Activated CD4-positive, alpha-beta T cell treated with anti-CD3 and anti-CD28 coated beads, Interleukin-2, amount 50 U/mL, for 1 hour (primary cell): Measurements from ENCODE around the gene MDK.
"Not testable (repeated sequence)": the region's sequence is repeated elsewhere in the genome, so short reads cannot be mapped to it uniquely, and the experiment has no call there.

ENCODE experiments used
- DNase-seq: peaks from one replicate; pipeline ENCODE4 v3.0.0-alpha.2; 2020

MDK gene

DNA sequence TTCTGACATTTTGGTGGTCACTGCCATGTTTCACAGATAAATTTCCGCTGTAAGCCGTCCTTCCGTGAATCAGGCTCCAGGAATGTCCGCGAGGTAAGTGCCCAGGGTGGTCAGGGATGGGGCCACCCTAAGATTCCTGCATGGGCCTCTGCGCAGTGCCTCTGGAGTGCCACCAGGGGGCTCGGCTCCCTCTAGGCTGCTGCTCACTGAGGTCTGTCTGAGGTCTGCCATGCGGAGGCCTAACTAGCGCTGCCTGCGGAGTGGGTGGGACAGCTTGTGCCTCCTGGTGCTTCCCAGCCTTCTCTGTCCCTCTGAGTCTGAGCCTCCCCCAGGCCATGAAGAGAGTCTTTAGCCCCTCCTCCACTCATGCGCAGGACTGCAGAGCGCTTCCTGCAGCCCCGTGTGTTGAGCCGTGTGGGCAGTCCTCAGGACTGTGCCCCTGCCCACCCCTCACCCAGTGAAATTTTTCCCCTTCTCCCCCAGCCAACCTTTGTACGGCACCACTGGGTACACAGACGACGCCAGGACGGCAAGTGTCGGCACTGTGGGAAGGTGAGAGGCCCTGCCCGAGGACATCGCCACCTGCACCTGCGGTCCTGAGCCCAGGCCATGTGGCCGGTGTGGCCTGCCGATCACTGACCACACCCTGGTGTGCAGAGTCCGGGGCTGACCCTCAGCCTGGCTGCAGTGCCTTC lies 11.9 kb upstream of the MDK start:
- peak; percentile 52 for DNase-seq

DNA sequence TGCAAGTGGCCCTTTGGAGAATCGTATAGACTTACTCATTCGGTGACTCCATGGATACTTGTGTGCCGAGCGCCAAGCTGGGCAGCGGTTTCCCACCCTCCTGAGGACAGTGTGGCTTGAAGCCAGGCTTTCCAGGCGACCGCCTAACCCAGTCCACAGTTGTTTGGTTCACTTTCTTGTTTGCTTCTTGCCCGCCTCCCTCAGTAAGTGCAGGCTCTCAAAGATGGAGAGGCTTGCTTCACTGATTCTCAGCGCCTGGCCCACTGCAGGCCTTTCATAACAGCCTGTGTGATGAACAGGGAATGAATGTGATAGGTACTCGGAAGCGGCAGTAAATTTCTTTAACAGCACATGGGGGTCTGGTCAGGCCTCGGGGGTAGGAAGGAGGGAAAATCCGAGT lies 11.2 kb upstream of the MDK start:
- DNase-seq, result no peak

DNA sequence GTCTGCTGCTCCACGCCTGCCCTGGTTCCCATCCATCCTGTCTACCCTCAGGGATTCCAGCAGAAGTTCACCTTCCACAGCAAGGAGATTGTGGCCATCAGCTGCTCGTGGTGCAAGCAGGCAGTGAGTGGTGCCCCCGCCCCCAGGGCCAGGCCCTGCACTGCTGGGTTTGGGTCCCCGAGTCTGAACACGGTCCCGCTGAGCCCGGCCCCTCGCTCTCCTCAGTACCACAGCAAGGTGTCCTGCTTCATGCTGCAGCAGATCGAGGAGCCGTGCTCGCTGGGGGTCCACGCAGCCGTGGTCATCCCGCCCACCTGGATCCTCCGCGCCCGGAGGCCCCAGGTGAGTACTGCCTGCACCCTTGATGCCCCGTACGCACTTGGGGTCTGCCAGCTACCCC lies 10.2 kb upstream of the MDK start:
- DNase-seq, result not testable (repeated sequence)

DNA sequence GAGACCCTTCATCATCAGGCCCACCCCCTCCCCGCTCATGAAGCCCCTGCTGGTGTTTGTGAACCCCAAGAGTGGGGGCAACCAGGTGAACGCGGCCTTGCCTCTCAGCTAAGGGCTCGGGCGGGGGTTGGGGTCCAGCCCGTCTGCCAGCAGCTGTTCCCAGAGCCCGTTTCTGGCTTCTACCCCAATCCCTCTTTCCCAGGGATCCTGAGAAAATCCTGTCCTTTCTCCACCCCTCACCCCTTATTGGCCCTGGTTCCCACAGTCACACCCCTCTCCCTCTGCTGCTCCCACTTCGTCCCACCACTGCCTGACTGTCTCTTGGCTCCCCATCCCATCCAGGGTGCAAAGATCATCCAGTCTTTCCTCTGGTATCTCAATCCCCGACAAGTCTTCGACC lies 9.4 kb upstream of the MDK start:
- DNase-seq, result no peak

DNA sequence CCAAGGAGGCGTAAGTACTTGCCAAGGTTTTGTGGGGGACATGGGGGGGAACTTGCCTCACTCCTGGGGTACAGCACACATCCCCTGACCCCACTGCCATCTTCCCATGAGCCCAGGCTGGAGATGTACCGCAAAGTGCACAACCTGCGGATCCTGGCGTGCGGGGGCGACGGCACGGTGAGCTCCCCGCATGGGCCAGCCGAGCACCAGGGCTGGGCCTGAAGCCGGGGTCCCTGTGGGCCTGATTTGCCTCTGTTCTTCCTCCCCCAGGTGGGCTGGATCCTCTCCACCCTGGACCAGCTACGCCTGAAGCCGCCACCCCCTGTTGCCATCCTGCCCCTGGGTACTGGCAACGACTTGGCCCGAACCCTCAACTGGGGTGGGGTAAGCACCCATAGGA lies 9.0 kb upstream of the MDK start:
- DNase-seq, result not testable (repeated sequence)

DNA sequence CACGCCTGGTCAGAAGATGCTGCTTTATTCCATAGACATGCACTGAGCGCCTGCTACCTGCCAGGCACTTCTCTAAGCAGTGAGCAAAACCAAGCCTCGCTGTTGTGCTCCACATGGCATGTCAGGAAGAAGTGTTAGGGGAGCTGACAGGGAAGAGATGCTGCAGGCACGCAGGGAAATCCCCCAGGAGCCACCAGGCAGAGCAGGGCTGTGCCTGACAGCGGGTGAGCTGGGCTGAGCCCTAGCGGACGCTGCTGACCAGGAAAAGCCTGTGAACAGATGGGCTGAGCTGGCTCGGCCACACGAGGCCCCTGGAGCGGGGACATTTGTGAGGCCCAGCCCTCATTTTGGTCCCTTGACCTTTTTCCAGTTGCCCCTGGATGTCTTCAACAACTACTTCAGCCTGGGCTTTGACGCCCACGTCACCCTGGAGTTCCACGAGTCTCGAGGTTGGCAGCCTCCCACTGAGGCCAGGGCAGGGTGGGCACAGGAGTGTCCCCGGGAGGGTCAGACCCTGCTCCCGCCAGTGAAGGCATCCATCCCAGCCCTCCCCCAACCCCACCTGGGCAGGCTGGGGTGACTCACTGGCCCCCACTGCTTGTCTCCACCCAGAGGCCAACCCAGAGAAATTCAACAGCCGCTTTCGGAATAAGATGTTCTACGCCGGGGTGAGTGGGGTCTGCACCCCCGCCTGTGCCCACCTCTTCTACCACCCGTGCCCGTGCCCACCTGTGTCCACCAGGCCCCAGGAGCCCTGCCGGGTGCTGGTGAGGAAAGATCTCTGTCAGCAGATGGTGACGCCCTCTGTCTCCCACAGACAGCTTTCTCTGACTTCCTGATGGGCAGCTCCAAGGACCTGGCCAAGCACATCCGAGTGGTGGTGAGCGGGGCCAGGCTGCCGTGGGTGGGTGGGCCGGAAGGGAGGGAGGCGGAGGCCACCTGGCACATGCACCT lies 7.4 kb upstream of the MDK start:
- DNase-seq, result no peak

DNA sequence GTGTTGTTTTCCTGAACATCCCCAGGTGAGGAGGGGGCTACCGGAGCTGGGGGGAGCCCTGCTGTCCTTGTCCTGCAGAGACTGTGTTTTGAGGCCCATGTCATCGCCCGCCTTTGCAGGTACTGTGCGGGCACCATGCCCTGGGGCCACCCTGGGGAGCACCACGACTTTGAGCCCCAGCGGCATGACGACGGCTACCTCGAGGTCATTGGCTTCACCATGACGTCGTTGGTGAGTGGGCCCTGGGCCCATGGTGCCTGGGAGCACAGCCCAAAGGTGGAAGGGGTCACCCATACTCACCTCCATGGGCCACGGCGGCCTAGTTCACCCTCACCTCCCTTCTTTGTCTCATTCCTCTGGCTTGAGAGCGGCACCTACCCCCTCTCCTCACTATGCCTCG lies 6.7 kb upstream of the MDK start:
- DNase-seq, result no peak

DNA sequence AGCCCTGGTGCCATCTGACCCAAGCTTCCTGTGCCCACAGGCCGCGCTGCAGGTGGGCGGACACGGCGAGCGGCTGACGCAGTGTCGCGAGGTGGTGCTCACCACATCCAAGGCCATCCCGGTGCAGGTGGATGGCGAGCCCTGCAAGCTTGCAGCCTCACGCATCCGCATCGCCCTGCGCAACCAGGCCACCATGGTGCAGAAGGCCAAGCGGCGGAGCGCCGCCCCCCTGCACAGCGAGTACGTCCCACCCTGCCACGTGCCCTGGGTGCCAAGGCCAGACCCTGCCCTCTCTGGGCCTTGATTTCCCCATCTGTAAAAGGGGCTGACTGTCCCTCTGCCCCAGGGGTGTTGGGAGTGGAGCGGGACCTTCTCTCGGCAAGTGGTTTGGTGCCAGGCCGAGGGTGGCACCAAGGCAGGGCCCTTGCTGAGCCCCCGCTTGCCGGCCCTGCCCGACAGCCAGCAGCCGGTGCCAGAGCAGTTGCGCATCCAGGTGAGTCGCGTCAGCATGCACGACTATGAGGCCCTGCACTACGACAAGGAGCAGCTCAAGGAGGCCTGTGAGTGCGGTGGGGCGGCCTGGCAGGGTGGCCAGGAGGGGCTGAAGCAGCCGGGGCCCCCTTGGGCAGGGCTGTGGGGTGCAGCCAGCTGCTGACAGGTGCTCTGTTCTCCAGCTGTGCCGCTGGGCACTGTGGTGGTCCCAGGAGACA lies 5.9 kb upstream of the MDK start:
- DNase-seq, result no peak

DNA sequence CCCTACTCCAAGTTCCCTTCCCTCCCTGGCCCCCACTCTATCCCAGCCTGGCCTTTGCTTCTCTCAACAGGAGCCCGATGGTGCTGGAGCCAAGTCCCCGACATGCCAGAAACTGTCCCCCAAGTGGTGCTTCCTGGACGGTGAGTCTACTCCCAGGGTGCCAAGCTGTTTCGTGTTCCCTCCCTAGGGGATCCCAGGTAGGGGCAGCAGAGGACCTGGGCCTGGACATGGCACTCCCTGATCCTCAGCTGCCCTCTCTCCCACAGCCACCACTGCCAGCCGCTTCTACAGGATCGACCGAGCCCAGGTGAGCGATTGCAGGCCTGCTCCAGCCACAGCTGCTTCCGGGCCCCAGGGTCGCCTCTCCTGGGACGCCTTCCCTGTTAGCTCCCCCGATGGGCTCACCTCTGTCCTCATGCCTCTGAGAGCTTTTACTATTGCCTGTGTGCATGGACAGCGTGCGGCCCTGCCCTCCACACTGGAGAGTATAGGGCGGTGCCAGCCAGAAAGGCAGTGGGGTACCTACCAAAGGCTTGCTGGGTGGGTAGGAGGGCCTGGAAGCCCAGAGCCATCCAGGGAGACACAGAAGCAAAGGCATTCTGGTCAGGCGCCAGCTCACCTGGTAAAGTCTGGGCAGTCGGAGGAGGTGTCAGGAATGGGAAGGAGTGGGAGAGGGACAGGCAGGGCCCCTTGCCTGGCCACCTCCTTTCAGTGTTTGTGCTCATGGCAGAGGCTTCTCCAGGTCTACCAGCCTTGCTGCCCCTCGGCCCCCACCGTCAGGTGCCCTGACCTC lies 5.0 kb upstream of the MDK start:
- DNase-seq, result no peak

DNA sequence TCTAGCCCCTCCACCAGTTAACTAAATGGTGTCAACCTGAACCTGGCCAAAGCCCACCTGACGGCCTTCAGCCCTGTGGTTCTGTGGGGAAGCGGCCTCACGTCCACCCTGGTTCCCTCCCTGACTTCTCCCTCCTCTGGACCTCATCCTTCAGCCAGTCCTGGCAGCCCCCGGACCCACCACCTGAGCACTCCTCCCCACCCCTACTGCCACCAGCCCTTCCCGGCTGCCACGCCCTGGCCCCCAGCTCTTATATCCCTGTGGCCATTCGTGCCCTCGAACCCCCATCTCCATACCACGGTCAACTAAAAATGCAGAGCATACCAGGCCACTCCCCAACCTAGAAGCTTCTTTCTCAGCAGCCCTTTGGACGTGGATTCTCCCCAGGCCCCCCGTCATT lies 4.2 kb upstream of the MDK start:
- DNase-seq, result no peak

DNA sequence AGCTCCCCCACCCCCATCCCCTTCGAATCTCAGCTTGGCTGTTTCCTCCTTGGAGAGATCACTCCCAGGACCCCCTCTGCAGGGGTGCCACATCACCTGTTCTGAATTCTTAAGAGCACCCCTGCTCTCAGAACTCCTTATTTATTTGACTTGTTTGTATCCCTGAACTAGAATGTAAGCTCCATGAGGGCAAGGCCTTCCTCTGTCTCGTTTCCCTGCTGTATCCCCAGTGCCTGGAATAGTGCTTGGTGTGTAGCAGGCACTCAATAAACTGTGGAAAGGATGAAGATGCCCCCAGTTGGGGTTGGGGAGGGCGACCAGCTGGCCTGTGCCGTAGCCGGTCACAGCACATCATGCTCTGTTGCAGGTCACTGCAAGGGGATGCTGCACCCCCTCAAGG lies 3.6 kb upstream of the MDK start:
- no peak for DNase-seq

DNA sequence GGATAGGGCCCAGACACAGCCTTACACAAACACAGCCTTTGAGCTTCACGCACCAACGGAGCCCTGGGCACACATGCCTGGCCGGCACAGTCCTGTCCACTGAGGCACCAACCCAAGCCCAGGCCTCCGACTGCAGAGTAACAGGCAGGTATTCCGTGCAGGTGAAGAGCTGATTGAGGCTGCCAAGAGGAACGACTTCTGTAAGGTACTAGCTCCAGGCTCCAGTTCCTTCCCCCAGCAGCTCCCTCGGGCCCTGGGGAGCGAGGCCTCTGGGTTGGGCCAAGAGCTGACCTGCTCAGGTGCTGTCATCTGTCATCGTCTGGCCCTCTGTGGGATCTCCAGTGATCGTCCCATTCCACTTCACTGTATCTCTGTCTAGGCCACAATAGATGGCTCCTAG lies 3.2 kb upstream of the MDK start:
- no peak for DNase-seq

DNA sequence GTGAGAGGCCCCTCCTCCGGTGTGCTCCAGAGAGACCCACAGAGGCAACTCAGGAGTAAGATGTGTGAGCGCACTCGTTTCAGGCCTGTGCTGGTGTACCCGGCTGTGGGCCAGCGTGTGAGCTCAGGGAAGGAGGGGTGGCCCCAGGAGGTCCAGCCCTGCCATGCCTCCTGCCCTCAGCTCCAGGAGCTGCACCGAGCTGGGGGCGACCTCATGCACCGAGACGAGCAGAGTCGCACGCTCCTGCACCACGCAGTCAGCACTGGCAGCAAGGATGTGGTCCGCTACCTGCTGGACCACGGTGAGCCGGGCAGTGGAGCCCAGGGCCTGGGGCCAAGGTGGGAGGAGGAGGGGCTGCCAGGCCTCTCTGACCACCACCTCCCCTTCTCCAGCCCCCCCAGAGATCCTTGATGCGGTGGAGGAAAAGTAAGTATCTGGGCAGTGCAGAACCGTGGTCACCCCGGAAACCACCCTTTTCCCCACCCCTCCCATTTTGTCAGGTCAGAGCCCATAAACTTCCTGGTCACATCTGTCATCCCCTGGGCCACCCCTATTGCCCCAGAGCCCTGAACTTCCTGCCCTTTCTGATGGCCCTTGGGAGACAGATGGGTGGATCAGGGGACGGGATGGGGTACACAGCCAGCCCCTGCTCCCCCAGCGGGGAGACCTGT lies 2.5 kb upstream of the MDK start:
- no peak for DNase-seq

DNA sequence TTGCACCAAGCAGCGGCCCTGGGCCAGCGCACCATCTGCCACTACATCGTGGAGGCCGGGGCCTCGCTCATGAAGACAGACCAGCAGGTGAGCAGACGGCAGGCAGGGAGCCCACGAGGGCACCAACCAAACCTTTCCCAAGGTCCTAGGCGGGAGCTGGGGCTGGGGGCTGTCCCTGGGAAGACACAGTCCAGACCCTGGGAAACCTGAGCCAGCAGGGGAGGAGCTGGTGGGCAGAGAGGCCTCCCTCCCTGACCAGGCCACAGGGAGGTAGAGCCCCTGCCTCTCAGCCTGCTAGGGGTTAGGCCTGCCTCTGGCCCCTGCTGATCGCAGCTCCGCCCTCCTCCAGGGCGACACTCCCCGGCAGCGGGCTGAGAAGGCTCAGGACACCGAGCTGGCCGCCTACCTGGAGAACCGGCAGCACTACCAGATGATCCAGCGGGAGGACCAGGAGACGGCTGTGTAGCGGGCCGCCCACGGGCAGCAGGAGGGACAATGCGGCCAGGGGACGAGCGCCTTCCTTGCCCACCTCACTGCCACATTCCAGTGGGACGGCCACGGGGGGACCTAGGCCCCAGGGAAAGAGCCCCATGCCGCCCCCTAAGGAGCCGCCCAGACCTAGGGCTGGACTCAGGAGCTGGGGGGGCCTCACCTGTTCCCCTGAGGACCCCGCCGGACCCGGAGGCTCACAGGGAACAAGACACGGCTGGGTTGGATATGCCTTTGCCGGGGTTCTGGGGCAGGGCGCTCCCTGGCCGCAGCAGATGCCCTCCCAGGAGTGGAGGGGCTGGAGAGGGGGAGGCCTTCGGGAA lies 1.8 kb upstream of the MDK start:
- DNase-seq, result not testable (repeated sequence)

DNA sequence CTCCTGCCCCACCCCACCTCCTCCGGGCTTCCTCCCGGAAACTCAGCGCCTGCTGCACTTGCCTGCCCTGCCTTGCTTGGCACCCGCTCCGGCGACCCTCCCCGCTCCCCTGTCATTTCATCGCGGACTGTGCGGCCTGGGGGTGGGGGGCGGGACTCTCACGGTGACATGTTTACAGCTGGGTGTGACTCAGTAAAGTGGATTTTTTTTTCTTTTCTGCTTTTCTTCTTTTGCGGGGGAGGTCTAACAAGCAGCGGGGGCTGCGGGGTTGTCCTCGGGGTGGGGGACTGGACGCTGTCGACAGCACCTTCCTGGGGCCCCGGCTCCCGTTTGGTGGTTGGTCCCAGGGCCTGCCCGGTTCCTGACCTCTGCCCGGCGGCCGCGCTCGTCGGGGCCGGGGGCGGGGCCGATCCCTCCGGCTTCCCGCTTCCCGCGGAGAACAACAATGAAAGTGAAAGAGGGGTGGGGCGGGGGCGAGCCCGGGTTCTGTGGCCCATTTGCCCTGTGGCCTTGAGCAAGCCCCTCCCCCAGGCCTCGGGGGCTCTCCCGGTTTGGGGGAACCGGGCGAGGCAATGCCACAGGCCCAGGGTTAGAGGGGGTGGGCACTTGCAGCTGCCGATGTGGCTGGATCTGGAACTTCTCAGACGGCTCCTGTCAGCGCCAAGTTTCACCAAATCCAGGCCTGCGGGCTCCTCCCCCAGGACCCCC lies 975 bp upstream of the MDK start:
- DNase-seq, result peak; percentile 27

DNA sequence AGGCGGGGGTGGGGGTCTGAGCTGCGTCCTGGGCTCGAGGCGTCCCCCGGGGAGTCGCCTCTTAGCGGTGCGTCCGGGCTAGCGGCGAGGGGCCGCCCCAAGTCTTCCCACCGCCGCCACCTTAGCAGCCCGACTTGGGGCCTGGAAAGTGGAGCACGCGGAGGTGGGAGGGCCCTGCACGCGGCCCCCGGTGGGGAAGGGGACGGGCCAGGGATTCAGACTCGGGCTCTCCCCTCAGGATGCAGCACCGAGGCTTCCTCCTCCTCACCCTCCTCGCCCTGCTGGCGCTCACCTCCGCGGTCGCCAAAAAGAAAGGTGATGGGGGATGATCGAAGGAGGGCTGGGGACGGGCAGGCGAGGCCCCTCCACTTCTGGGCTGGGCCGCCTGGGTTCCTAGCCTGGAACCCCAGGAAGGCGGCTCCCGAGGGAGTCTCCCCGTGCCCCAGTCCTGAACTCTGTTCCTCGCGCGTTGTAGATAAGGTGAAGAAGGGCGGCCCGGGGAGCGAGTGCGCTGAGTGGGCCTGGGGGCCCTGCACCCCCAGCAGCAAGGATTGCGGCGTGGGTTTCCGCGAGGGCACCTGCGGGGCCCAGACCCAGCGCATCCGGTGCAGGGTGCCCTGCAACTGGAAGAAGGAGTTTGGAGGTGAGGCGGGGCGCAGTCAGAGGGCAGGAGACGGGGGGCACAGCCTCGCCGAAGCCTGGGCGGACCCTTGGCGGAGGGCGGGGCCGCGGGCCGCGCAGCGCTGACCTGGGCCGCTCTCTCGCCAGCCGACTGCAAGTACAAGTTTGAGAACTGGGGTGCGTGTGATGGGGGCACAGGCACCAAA lies 563 bp downstream of the MDK start:
- DNase-seq, result no peak

DNA sequence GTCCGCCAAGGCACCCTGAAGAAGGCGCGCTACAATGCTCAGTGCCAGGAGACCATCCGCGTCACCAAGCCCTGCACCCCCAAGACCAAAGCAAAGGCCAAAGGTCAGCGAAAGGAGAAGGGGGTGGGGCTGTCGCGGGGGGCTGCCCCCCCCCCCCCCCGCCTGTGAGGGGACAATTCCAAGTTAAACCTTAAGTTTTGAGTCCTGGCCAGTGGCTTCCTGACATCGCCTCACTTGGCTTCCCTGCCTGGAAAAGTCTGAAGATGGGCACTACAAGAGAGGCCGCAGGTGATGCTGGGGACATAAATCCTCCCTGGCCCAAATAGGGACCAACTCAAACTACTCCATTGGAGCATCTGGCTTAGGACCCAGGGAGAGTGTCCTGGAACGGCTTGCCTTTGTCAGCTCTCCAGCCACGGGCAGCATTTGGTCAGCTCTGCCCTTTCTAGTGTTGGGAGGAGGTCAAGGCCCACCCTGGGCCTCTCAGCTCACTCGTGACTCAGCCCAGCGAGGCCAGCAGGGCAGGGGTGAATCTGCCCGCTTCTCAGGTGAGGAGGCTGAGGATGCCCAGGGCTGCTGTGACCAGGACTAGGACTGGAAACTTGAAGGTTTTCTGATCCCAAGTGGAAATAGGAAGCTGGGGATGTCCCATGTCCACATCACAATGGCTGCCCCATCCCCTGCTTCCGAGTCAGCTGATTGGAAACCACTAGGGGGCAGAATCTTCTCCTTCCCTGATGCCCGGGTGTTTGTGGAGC lies 1.4 kb downstream of the MDK start:
- no peak for DNase-seq

DNA sequence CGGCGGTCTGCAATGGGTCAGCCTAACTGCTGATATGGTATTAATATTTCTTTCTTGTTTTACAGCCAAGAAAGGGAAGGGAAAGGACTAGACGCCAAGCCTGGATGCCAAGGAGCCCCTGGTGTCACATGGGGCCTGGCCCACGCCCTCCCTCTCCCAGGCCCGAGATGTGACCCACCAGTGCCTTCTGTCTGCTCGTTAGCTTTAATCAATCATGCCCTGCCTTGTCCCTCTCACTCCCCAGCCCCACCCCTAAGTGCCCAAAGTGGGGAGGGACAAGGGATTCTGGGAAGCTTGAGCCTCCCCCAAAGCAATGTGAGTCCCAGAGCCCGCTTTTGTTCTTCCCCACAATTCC lies 1.9 kb downstream of the MDK start:
- no peak for DNase-seq
